Measurements from ENCODE around the gene ZNF132.

- TF ChIP-seq POLR2A (IDR thresholded peaks at IDR 0.05) (no peak), CTCF (IDR thresholded peaks at IDR 0.05) (no peak)
Measured at GRCh38 chr19:58479303-58479702, 39.4 kb upstream of the ZNF132 start.

Measured in gastroesophageal sphincter (tissue), 3 donors.